LoVo (cell line): Measurements from ENCODE around the gene ZBTB20.
"Not testable (repeated sequence)": the region's sequence is repeated elsewhere in the genome, so short reads cannot be mapped to it uniquely, and the experiment has no call there.

ENCODE experiments used
- DNase-seq: peaks from one replicate; pipeline ENCODE4 v3.0.0-alpha.2; 2016; ENCODE audit warnings: low spot score

ZBTB20 gene

GRCh38 chr3:114831861-114832260 is 315.2 kb downstream of the ZBTB20 start:
- no peak for DNase-seq

- DNase-seq = no peak
Observed at GRCh38 chr3:114830652-114831051, 316.4 kb downstream of the ZBTB20 start.

GRCh38 chr3:114829783-114830182 is 317.3 kb downstream of the ZBTB20 start:
- DNase-seq = no peak

- no peak for DNase-seq
Observed at GRCh38 chr3:114827495-114827894, 319.6 kb downstream of the ZBTB20 start.

- no peak for DNase-seq
Observed at GRCh38 chr3:114824014-114824413, 323.1 kb downstream of the ZBTB20 start.

GRCh38 chr3:114823061-114823460 is 324.0 kb downstream of the ZBTB20 start:
- DNase-seq = no peak

GRCh38 chr3:114816052-114816451 is 331.0 kb downstream of the ZBTB20 start:
- DNase-seq = no peak

GRCh38 chr3:114812541-114813238 is 334.4 kb downstream of the ZBTB20 start:
- DNase-seq = not testable (repeated sequence)

GRCh38 chr3:114809668-114810413 is 337.2 kb downstream of the ZBTB20 start:
- no peak for DNase-seq

- DNase-seq = no peak
Observed at GRCh38 chr3:114804099-114804498, 343.0 kb downstream of the ZBTB20 start.

GRCh38 chr3:114803042-114803695 is 343.9 kb downstream of the ZBTB20 start:
- DNase-seq = no peak

- DNase-seq = no peak
Observed at GRCh38 chr3:114800272-114801031, 346.6 kb downstream of the ZBTB20 start.

GRCh38 chr3:114799816-114800215 is 347.3 kb downstream of the ZBTB20 start:
- no peak for DNase-seq

GRCh38 chr3:114796796-114797195 is 350.3 kb downstream of the ZBTB20 start:
- no peak for DNase-seq

GRCh38 chr3:114794894-114795630 is 352.0 kb downstream of the ZBTB20 start:
- no peak for DNase-seq

GRCh38 chr3:114792159-114792918 is 354.7 kb downstream of the ZBTB20 start:
- DNase-seq = no peak

GRCh38 chr3:114790752-114791151 is 356.3 kb downstream of the ZBTB20 start:
- no peak for DNase-seq

GRCh38 chr3:114789803-114790202 is 357.3 kb downstream of the ZBTB20 start:
- DNase-seq = no peak

- no peak for DNase-seq
Observed at GRCh38 chr3:114775395-114775794, 371.7 kb downstream of the ZBTB20 start.

GRCh38 chr3:114770874-114771273 is 376.2 kb downstream of the ZBTB20 start:
- no peak for DNase-seq

- DNase-seq = no peak
Observed at GRCh38 chr3:114764056-114764492, 383.0 kb downstream of the ZBTB20 start.
